MM.1S (cell line): ENCODE data around the gene FAAP100.

Experiments used
- DNase-seq: peaks from one replicate; pipeline ENCODE4 v3.0.0-alpha.2; 2015
- H2AFZ ChIP-seq: fragments of 300-600 bp; sonication (generic); 2 replicates; pipeline ENCODE4 v1.6.0; 2016; ENCODE audit warnings: antibody characterized with exemption, low read length
- H3F3A ChIP-seq: fragments of 300-600 bp; sonication (generic); 2 replicates; pipeline ENCODE4 v1.6.1; 2016; ENCODE audit warnings: mild to moderate bottlenecking, antibody characterized with exemption, low read length, moderate library complexity, mixed read lengths; ENCODE audit not compliant: insufficient read depth
- H3K27ac ChIP-seq: fragments of 300-600 bp; sonication (generic); 2 replicates; pipeline ENCODE4 v1.5.1; 2016; ENCODE audit warnings: mild to moderate bottlenecking, low read length
- H3K27me3 ChIP-seq: fragments of 300-600 bp; sonication (generic); replicated peaks from 2 replicates; pipeline ENCODE4 v1.6.0; 2016; ENCODE audit warnings: low read length; ENCODE audit not compliant: insufficient read depth
- H3K36me3 ChIP-seq: fragments of 300-600 bp; sonication (generic); replicated peaks from 2 replicates; pipeline ENCODE4 v1.6.1; 2016; ENCODE audit warnings: mild to moderate bottlenecking, low read length, mixed read lengths; ENCODE audit not compliant: insufficient read depth
- H3K4me1 ChIP-seq: fragments of 300-600 bp; sonication (generic); 2 replicates; pipeline ENCODE4 v1.6.1; 2016; ENCODE audit warnings: low read length, mixed read lengths
- H3K4me2 ChIP-seq: fragments of 300-600 bp; sonication (generic); 2 replicates; pipeline ENCODE4 v1.6.0; 2016; ENCODE audit warnings: low read depth, low read length
- H3K4me3 ChIP-seq: fragments of 300-600 bp; sonication (generic); 2 replicates; pipeline ENCODE4 v1.5.1; 2016; ENCODE audit warnings: low read length, mixed read lengths
- H3K79me2 ChIP-seq: fragments of 300-600 bp; sonication (generic); 2 replicates; pipeline ENCODE4 v1.6.1; 2016; ENCODE audit warnings: mixed run types, low read length, mixed read lengths
- H3K9ac ChIP-seq: fragments of 300-600 bp; sonication (generic); 2 replicates; pipeline ENCODE4 v1.6.1; 2016; ENCODE audit warnings: low read length, mixed read lengths
- H3K9me2 ChIP-seq: fragments of 300-600 bp; sonication (generic); replicated peaks from 2 replicates; pipeline ENCODE4 v1.6.1; 2016; ENCODE audit warnings: mild to moderate bottlenecking, low read length, mixed read lengths; ENCODE audit not compliant: insufficient read depth
- H3K9me3 ChIP-seq: fragments of 300-600 bp; sonication (generic); replicated peaks from 2 replicates; pipeline ENCODE4 v1.6.1; 2016; ENCODE audit warnings: mild to moderate bottlenecking, low read length, mixed read lengths; ENCODE audit not compliant: insufficient read depth
- H4K20me1 ChIP-seq: fragments of 300-600 bp; sonication (generic); 2 replicates; pipeline ENCODE4 v1.6.1; 2016; ENCODE audit warnings: mild to moderate bottlenecking, low read length, moderate library complexity, mixed read lengths; ENCODE audit not compliant: insufficient read depth
- CTCF ChIP-seq: fragments of 300-600 bp; sonication (generic); IDR thresholded peaks from 2 replicates; pipeline ENCODE4 v1.5.1; 2016; ENCODE audit warnings: antibody characterized with exemption, low read length, mixed read lengths
- EZH2 ChIP-seq: fragments of 300-600 bp; sonication (generic); optimal IDR thresholded peaks from 2 replicates; pipeline ENCODE3; 2017; ENCODE audit warnings: low read depth, mild to moderate bottlenecking, antibody characterized with exemption, low read length, mixed read lengths
- EZH2phosphoT487 ChIP-seq: fragments of 300-600 bp; sonication (generic); IDR thresholded peaks from 2 replicates; pipeline ENCODE4 v1.6.1; 2018; ENCODE audit warnings: antibody characterized with exemption, low read length

The FAAP100 gene

GRCh38 chr17:81580481-81580880 is 28.3 kb upstream of the FAAP100 start:
- H3K36me3 ChIP-seq = no peaks in the 10 kb centered on the region
- no peaks in the 10 kb centered on the region for H3F3A ChIP-seq
- no peaks in the 10 kb centered on the region for H3K4me1 ChIP-seq
- H3K9ac ChIP-seq = no peak overlapping the region
- DNase-seq = no peak
- peaks cover 55% of the 10 kb centered on the region for H3K79me2 ChIP-seq
- H3K4me3 ChIP-seq = no peak overlapping the region
- H4K20me1 ChIP-seq = no peaks in the 10 kb centered on the region
- H3K4me2 ChIP-seq = no peak overlapping the region
- H3K9me2 ChIP-seq = no peaks in the 10 kb centered on the region
- no peaks in the 10 kb centered on the region for H3K27me3 ChIP-seq
- H2AFZ ChIP-seq = no peak overlapping the region
- no peak overlapping the region for H3K27ac ChIP-seq
- TF ChIP-seq EZH2phosphoT487 = no peak
- TF ChIP-seq EZH2 = no peak
- TF ChIP-seq CTCF = no peak
- H3K9me3 ChIP-seq = no peaks in the 10 kb centered on the region

GRCh38 chr17:81579821-81580321 is 27.7 kb upstream of the FAAP100 start:
- no peaks in the 10 kb centered on the region for H4K20me1 ChIP-seq
- no peaks in the 10 kb centered on the region for H3K36me3 ChIP-seq
- no peaks in the 10 kb centered on the region for H3K9me3 ChIP-seq
- H3F3A ChIP-seq = no peaks in the 10 kb centered on the region
- no peaks in the 10 kb centered on the region for H3K9me2 ChIP-seq
- no peak overlapping the region for H3K9ac ChIP-seq
- TF ChIP-seq EZH2phosphoT487 (no peak), CTCF (no peak), EZH2 (no peak)
- H3K4me2 ChIP-seq = no peak overlapping the region
- H3K4me1 ChIP-seq = no peaks in the 10 kb centered on the region
- H3K27ac ChIP-seq = no peak overlapping the region
- DNase-seq = no peak
- H3K4me3 ChIP-seq = no peak overlapping the region
- no peak overlapping the region for H2AFZ ChIP-seq
- peaks cover 57% of the 10 kb centered on the region for H3K79me2 ChIP-seq
- no peaks in the 10 kb centered on the region for H3K27me3 ChIP-seq

- DNase-seq = no peak
- H3K4me2 ChIP-seq = no peak overlapping the region
- H3K9me3 ChIP-seq = no peaks in the 10 kb centered on the region
- H3F3A ChIP-seq = no peaks in the 10 kb centered on the region
- no peaks in the 10 kb centered on the region for H3K9me2 ChIP-seq
- no peak overlapping the region for H3K9ac ChIP-seq
- H2AFZ ChIP-seq = no peak overlapping the region
- no peaks in the 10 kb centered on the region for H3K4me1 ChIP-seq
- no peak for TF ChIP-seq EZH2
- no peak for TF ChIP-seq EZH2phosphoT487
- TF ChIP-seq CTCF = no peak
- no peak overlapping the region for H3K4me3 ChIP-seq
- H3K36me3 ChIP-seq = no peaks in the 10 kb centered on the region
- H4K20me1 ChIP-seq = no peaks in the 10 kb centered on the region
- H3K27ac ChIP-seq = no peak overlapping the region
- H3K27me3 ChIP-seq = no peaks in the 10 kb centered on the region
- H3K79me2 ChIP-seq = peaks cover 61% of the 10 kb centered on the region
These were observed 27.1 kb upstream of the FAAP100 start for GRCh38 chr17:81579298-81579697.
